GM18511 (cell line): ENCODE results near the gene ZSCAN4.

Experiments used
- ATAC-seq: cut with Tn5 transposase; IDR thresholded peaks from one replicate; pipeline ENCODE4 v1.9.1; 2021; ENCODE audit warnings: mild to moderate bottlenecking, moderate library complexity; ENCODE audit not compliant: unreplicated experiment

Gene ZSCAN4, protein sequence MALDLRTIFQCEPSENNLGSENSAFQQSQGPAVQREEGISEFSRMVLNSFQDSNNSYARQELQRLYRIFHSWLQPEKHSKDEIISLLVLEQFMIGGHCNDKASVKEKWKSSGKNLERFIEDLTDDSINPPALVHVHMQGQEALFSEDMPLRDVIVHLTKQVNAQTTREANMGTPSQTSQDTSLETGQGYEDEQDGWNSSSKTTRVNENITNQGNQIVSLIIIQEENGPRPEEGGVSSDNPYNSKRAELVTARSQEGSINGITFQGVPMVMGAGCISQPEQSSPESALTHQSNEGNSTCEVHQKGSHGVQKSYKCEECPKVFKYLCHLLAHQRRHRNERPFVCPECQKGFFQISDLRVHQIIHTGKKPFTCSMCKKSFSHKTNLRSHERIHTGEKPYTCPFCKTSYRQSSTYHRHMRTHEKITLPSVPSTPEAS

DNA sequence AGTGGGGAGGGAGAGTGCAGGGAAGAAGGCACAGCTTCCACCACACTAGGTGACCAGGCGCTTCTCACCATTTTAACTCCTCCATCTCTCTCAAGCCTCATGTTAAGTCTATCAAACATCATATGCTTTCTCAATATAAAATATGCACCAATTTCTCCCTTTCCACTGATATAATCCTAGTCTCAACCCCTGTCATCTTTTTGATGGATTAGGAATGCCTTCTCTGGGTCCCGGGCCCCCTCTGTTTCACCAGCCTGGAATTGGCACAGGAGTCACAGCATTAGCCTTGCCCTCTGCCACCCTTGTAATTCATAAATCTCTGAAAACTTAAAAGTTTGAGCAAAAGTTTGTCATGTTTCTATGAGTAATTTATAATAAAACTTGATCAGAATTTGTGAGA, at the start of gene ZSCAN4:
ZSCAN4 (plus strand) TSS at position 301 of the 400 bp plus-strand sequence. CDS start 7,211 bp downstream, outside the sequence.
- ATAC-seq: no peak

DNA sequence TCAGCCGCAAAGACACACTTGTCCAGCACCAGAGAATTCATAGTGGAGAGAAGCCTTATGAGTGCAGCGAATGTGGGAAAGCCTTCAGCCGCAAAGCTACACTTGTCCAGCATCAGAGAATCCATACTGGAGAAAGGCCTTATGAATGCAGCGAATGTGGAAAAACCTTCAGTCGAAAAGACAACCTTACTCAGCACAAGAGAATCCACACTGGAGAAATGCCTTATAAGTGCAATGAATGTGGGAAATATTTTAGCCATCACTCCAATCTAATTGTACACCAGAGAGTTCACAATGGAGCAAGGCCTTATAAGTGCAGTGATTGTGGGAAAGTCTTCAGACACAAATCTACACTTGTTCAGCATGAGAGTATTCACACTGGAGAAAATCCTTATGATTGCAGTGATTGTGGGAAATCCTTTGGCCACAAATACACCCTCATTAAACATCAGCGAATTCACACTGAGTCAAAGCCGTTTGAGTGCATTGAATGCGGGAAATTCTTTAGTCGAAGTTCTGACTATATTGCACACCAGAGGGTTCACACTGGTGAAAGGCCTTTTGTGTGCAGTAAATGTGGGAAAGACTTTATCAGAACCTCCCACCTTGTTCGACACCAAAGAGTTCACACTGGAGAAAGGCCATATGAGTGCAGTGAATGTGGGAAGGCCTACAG, 47.9 kb upstream of the ZSCAN4 start:
- ATAC-seq: no peak

DNA sequence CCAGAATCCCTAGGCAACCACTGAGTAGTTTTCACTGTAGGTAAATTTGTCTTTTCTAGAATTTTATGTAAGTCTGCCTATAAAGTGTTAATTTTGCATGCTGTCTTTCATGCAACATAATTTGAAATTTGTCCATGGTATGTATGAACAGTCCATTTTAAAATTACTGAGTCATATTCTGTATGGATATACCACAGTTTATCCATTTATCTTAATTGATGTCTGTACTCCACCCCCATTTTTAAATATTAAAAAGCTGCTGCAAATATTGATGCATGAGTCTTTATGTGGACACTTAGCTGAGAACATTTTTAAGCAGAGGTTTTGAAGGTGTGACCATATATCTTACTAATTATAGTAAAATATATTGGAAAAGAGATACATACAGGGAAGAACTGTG, 45.6 kb upstream of the ZSCAN4 start:
- no peak for ATAC-seq

DNA sequence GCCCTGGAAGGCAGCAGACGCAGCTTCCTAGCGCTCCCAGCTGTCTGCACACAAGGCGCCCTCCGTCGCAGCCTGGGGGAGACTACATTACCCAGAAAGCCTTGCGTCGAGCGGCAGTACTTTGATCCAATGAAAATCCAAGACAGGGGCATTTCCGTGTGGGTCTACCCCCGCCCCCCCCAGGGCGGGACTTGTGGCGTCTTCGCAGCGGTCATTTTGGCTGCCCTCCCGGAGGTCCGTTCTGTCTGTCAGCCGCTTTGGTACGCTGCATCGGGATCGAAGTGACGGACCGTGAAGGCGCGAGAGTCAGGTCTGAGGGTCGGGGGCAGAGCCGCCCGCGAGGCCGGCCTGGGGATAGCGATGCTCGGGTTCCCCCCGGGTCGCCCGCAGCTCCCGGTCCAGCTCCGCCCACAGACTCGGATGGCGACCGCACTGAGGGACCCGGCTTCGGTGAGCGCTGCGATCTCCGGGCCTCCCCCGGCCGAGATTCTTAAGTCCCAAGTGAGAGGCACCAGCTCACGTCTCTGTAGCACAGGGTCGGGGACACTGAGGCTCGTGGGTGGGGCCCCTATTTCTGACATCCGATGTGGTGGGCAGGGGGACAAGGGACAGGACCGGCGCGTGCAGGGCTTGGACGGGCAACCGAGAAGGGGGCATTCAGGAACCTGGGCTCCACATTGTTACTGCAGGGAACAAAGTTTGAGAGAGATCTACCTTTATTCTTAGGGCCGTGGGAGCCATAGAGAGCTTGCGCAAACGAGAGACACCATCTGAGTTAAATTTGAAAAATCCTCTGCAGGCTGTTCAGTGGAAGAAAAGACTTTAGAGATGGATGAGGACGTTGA, 35.5 kb upstream of the ZSCAN4 start, which contains the start of gene ZNF211:
ZNF211 (plus strand) TSS at position 182 of the 845 bp plus-strand sequence; CDS start at position 361, 179 bp downstream.
- peak; percentile 99 for ATAC-seq

DNA sequence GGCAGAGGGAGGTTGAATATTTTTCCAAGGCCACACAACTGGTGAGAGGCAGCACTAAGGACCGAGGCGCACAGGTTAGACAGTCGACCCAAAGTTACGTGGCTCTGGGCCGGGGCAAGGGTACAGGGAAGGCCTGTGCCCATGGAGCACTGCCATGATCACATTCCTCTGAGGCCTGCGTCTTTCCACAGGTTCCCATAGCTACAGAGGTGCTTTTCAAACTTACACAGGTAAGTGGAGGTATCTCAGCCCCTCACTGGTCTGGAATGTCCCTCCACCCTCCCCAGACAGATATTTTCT, 35.0 kb upstream of the ZSCAN4 start:
- ATAC-seq: no peak

DNA sequence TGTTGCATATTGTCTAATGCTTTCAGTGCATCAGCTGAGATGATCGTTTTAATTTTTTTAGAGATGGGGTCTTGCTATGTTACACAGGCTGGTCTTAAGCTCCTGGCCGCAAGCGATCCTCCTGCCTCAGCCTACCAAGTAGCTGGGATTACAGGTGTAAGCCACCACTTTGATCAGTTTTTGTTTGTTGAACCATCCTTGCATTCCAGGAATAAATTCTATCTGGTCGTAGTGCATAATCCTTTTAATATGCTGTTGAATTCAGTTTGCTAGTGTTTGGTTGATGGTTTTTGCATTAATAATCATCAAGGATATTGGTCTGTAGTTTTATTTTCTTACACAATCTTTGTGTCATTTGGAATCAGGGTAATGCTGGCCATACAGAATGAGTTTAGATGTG, 31.4 kb upstream of the ZSCAN4 start:
- no peak for ATAC-seq

DNA sequence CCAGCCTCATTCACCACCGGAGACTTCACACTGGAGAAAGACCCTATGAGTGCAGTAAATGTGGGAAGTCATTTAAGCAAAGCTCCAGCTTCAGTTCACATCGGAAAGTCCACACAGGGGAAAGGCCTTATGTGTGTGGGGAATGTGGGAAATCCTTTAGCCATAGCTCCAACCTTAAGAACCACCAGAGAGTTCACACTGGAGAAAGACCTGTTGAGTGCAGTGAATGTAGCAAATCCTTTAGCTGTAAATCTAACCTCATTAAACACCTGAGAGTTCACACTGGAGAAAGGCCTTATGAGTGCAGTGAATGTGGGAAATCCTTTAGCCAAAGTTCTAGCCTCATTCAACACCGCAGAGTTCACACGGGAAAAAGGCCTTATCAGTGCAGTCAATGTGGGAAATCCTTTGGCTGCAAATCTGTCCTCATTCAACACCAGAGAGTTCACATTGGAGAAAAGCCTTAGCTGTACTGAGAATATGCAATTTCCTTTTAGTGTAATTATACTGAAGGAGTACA, 27.0 kb upstream of the ZSCAN4 start:
- no peak for ATAC-seq

DNA sequence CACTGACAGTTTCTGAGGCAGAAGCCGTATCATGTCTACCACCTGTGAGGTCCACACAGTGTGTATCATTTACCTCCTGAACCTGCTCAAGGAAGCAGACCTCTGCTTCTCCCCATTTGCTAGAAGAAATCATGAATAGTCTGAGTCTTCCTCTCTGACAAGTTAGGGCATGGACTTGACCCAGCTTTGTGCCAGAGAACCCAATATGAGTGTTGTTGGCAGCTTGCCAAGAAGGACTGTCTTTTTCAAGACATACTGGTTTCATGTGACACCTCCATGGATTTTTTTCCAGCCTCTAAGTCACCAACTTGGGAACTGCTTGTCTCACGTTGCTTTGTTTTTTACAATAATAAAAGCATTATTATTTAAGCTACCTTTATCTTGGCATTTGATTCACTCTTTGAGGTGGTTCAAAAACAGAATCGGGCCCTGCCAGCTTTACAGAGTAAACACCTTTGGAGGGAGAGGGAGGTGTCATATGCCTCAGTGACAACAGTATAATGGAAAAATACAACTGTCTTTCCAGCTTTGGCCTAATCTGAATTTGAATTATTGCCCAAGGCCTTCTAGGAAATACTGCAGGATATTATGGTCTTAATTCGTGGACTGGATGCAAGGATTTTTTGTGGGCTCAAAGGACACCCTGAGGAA, 26.2 kb upstream of the ZSCAN4 start:
- no peak for ATAC-seq

DNA sequence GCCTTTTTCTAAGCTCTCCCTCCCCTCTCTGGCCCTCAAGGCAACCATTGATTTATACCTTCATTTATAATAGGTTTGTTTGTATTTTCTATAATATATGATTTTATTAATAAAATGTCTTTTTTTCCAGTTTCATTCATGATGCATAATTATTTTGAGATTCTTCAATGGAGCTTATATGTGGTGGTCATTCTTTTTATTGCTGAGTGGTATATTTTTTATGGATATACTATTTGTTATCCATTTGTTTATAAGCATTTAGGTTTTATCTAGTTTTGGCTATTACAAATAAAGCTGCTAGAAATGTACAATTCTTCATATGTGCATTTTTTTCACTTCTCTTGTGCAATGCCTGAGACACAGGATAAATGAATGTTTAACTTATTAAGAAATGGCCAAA, 25.0 kb upstream of the ZSCAN4 start:
- ATAC-seq: no peak

DNA sequence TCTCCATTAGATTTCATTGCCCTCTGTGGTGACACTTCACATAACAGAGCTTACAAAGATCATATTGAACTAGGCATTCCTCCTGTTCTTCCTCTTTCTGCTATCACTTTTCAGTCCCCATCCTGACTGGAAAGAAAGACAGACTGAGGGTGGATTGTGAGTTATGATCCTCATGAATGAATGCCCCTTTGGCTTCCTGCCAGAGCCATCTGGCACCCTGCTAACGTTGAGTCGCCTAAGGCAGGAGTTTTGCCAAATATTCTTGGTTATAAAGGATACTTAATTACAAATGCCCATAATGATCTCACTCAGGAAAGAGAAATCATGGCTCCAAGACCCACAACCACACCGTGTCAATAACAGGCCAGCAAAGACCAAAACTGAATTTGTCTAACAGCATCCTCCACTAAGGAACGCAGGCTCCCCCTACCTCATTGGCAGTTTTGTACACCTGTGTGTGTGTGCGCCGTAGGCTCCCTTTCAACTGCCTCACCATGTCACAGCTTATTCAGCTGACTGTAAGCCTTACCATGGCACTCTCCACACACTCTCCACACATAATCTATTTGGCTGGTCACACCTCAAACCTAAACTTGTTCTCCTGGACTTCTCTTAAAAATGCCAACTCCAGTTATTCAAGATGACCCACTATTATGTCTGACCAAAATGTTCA, 20.3 kb upstream of the ZSCAN4 start:
- ATAC-seq: no peak

DNA sequence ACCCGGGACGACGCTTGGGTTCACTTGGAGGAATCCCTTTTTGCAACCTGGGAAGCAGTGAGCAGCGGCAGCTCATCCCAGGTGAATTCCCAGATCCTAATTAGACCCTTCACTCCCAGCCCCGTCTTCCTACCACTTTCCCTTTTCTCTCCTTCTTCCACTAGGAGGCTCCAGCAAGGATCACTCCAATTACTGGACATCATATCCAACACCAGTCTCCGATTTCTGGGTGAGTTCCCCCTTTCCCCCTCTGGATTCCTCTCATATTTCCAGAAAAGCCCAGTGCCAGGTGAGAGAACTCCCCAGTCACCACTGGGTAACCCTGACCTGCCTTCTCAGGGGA, 17.1 kb upstream of the ZSCAN4 start:
- ATAC-seq: no peak

DNA sequence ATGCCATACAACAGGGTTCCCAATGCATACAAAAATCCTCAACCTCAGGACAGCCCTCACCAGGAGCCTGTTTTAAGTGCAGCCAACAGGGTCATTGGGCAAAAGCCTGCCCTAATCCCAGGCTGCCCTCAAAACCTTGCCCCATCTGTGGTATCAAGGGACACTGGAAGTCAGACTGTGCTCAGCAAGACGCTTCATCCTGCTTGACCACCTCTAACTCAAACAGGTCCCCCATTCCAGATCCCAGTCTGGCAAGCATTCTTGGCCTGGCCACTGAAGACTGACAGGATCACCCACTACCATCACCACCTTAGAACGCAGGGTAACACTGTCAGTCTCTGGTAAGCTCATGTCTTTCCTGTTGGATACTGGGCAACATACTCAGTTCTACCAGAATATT, 15.0 kb upstream of the ZSCAN4 start:
- no peak for ATAC-seq

DNA sequence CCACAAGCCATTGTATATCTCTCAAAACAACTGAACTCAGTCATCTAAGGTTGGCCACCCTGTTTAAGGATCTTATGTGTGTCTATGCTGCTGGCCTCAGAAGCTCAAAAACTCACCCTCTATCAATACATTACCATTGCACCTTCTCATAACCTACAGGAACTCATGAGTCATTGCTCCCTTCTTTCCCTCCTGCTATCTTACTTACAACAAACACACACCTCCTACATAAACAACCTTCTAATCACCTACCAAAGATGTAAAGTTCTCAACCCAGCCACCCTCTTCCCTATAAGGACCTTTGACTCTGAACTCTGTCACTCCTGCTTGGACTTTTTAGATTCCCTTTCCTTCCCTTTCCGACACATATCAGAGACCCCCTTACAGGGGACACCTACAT, 13.3 kb upstream of the ZSCAN4 start:
- ATAC-seq: no peak

DNA sequence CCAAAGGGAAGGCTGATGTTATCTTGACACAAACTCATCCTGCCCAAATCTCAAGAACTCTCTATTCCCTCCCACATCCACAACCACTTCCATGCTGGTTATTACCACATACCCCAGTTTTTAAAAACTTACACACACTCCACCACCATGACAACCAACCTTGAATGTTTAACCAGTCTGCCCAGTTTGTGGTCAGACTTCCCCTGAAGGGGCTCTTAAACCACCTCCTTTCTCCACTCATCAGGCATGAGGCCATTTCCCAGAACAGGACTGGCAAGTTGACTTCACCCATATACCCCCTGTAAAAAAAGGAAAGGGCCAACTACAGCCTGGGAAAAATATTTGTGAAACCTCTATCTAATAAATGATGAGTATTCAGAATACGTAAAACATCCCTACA, 12.4 kb upstream of the ZSCAN4 start:
- ATAC-seq: no peak

DNA sequence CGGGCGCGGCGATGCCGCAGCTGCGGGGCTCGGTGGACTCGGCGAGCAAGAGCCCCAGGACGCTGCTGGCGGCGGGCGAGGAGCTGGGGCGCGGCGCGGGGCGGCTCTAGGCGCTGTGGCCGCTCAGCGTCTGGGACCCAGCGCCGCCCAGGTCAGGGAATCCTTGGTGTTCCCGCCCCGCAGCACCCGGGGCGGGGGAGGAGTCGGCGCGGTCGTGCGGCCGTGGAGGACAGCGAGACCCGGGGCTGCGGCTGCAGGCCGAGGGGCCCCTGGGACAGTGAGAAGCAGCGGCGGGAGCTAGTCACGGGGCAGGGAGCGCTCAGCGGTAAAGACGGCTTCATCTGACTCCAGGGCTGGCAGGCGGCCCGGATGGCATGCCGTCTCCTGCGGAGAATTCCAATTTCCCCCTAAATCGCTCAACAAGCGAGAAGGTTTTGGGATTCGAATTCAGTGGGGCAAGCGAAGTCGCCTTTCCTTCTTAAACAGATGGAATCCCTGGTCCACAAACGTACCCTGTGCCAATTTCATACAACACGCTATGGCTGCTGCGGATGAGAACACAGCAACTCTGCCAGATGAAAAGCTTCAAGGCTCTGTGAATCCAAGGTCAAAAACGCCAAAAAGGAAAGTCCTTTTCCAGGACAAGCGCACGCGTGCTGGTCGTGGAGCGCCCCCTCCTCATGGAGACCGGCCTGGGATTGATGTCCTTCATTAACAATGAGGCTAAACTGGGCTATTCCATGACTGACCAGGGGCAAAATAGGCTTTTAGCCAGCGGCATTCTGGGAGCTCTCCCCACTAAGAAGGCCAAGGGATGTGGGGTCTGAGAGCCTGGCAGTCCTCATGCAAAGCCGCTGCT, 4.2 kb upstream of the ZSCAN4 start:
- no peak for ATAC-seq

DNA sequence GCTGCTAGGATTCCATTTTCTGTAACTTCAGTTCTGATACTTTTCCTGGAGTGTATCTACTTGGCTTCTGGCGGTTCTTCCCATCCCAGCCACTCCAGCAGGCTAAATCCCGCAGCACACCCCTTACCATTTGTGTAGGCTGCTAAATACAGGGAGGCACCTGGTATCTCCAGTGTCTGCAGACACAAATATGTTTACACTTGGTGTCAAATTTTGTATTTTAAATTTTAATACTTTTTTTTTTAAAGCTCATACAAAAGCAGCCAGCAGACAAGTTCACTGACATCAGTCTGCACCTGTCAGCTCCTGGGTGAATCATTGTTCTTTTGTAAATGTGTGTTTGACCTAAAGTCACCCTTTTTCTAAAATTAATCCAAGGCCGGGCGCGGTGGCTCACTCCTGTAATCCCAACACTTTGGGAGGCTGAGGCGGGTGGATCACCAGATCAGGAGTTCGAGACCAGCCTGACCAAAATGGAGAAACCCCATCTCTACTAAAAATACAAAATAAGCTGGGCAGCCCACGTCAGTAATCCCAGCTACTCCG, 3.4 kb upstream of the ZSCAN4 start:
- no peak for ATAC-seq

DNA sequence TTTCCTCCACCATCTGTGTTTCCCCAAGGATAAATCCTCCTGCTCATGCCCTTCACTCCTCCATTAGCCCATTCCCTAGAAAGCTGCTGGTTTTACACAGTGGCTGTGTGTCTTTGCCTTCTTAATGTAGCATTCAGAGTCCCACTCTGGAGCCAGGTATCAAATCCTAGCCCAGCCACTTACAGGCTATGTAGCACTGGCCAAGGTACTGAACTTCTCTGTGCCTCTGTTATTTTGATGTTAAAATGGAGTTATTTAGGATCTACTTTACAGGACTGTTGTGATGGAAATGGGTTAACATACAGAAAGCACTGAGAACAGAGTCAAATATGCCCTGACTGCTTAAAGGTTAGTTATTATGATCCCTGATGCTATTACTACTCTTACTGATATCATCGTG, 1.5 kb upstream of the ZSCAN4 start:
- ATAC-seq: no peak

DNA sequence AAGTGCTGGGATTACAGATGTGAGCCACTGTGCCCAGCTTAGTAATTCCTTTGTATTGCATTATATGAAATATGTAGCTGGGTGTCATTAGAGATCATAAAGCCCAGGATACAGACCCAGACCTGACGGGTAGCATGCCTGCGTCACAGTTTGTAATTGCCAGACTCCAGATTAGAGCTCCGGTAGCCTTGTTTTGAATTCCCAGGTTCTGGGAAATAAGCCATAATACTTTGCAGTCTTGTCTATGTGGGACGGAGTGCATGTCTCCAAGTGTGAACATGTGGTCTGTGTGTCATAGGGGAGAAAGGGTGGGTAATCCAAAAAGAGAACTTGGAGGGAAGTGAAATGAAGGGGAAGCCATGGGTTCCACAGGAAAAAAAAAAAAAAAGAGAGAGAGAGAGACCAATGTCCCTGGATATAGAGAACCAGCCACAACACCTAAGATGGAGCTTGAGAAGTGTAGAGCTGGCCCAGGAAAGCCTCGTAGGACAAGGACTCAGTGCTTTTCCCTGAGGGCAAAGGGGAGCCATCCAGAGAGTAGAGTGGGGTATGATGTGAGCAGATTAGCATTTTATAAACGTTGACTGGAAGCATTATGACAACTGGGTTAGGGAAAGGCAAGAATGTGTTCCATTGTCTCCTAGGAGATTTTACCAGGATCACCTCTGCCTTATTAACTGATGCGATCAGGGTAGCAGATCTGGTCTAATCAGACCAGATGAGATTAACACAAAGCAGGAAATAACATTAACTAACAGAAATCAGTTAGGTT, 2.6 kb downstream of the ZSCAN4 start:
- no peak for ATAC-seq
